ENCODE measurements around the gene ICE1.

DNA sequence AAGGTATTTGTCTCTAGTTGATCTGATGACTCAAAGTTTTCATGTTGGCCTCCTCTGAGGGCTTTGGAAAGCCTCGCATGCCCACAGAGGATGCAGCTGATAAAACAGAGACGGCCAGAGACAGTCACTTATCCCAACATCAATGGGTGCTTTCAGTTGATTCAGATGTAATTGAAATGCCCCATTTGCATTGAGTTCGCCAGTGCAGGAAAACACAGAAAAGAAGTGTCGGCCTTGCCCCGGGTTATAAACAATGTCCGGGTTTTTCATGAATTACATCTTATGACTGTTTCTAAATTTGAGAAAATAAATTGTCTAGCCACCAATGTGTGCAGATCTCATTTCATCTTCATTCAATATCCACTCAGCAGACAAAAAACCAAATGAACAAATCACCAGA, 42.2 kb upstream of the ICE1 start:
- TF ChIP-seq POLR2A (IDR thresholded peaks at IDR 0.05) (no peak), POLR2AphosphoS5 (IDR thresholded peaks at IDR 0.05) (no peak)

Data from spleen (tissue), 3 donors.